ENCODE results near the gene CTSA. TPM values are rescaled to one million over a fixed set of nuclear protein-coding genes. Genes with fewer than 3 reads are reported as not detected.
"Not testable (repeated sequence)": the region's sequence is repeated elsewhere in the genome, so short reads cannot be mapped to it uniquely, and the experiment has no call there.

Gene CTSA
- polyA plus RNA-seq, 6 donors from 2014 or later: 28.6 to 46.5 (median 42.3) TPM

- peaks cover 0 to 6% (median 4%) of the 10 kb centered on the region in 3 donors for H3K4me1 Mint-ChIP-seq
- H3K27me3 Mint-ChIP-seq: peaks cover 4 to 54% (median 39%) of the 10 kb centered on the region in 3 donors
- H3K36me3 Mint-ChIP-seq: no peaks in the 10 kb centered on the region
- ATAC-seq (ENCODE audit: low read depth in 2 of 2) (no peak), DNase-seq (no peak)
- H3K9me3 Mint-ChIP-seq: peaks cover 0 to 2% (median 0%) of the 10 kb centered on the region in 7 donors
- no peak overlapping the region for H3K4me3 Mint-ChIP-seq
- H3K27ac Mint-ChIP-seq: no peak overlapping the region
Measured at GRCh38 chr20:45919542-45920399, 28.6 kb downstream of the CTSA start.

GRCh38 chr20:45920462-45921336 is 29.6 kb downstream of the CTSA start:
- Mint-ChIP-seq H3K4me1 (peaks cover 0 to 6% (median 4%) of the 10 kb centered on the region in 3 donors), H3K9me3 (peaks cover 0 to 2% (median 0%) of the 10 kb centered on the region in 7 donors), H3K4me3 (peak overlapping the region in 1 of 8 donors; percentile 29), H3K27ac (peak overlapping the region in 1 of 6 donors; percentile 38), H3K27me3 (peaks cover 4 to 54% (median 39%) of the 10 kb centered on the region in 3 donors), H3K36me3 (no peaks in the 10 kb centered on the region)
- ATAC-seq (ENCODE audit: low read depth in 2 of 2) (no peak), DNase-seq (no peak)

- Mint-ChIP-seq H3K36me3 (no peaks in the 10 kb centered on the region), H3K27me3 (peaks cover 4 to 45% (median 32%) of the 10 kb centered on the region in 3 donors), H3K27ac (peak overlapping the region in 1 of 6 donors; percentile 38), H3K4me1 (peaks cover 0 to 6% (median 4%) of the 10 kb centered on the region in 3 donors), H3K9me3 (no peaks in the 10 kb centered on the region), H3K4me3 (no peak overlapping the region)
- DNase-seq: no peak
- ATAC-seq (ENCODE audit: low read depth in 2 of 2): no peak
Measured at GRCh38 chr20:45921337-45922189, 30.4 kb downstream of the CTSA start.

- Mint-ChIP-seq H3K4me3 (no peak overlapping the region), H3K36me3 (no peaks in the 10 kb centered on the region), H3K27me3 (peaks cover 4 to 29% (median 25%) of the 10 kb centered on the region in 3 donors), H3K27ac (peak overlapping the region in 1 of 6 donors; percentile 47), H3K9me3 (no peaks in the 10 kb centered on the region), H3K4me1 (peaks cover 0 to 18% (median 7%) of the 10 kb centered on the region in 3 donors)
- ATAC-seq (ENCODE audit: low read depth in 2 of 2) (no peak), DNase-seq (no peak)
Measured at GRCh38 chr20:45924391-45925261, 33.5 kb downstream of the CTSA start.

GRCh38 chr20:45925821-45926506 is 34.8 kb downstream of the CTSA start:
- DNase-seq (no peak), ATAC-seq (ENCODE audit: low read depth in 2 of 2) (no peak)
- no peak overlapping the region for H3K4me3 Mint-ChIP-seq
- H3K27ac Mint-ChIP-seq: no peak overlapping the region
- no peaks in the 10 kb centered on the region for H3K9me3 Mint-ChIP-seq
- peaks cover 0 to 17% (median 11%) of the 10 kb centered on the region in 3 donors for H3K27me3 Mint-ChIP-seq
- peaks cover 0 to 18% (median 7%) of the 10 kb centered on the region in 3 donors for H3K4me1 Mint-ChIP-seq
- no peaks in the 10 kb centered on the region for H3K36me3 Mint-ChIP-seq

GRCh38 chr20:45926731-45927070 is 35.6 kb downstream of the CTSA start:
- no peaks in the 10 kb centered on the region for H3K9me3 Mint-ChIP-seq

GRCh38 chr20:45927071-45927878 is 36.1 kb downstream of the CTSA start:
- Mint-ChIP-seq H3K27ac (peak overlapping the region in 1 of 6 donors; percentile 47), H3K36me3 (no peaks in the 10 kb centered on the region), H3K4me3 (no peak overlapping the region), H3K9me3 (no peaks in the 10 kb centered on the region), H3K4me1 (peaks cover 0 to 12% (median 4%) of the 10 kb centered on the region in 3 donors), H3K27me3 (peaks cover 0 to 4% (median 0%) of the 10 kb centered on the region in 3 donors)
- no peak for ATAC-seq (ENCODE audit: low read depth in 2 of 2)
- no peak for DNase-seq

More at GRCh38 chr20:45926731-45927070, 35.6 kb downstream of the CTSA start:
- no peak for DNase-seq
- H3K36me3 Mint-ChIP-seq: no peaks in the 10 kb centered on the region
- peaks cover 0 to 10% (median 4%) of the 10 kb centered on the region in 3 donors for H3K27me3 Mint-ChIP-seq
- no peak overlapping the region for H3K4me3 Mint-ChIP-seq
- peaks cover 0 to 15% (median 5%) of the 10 kb centered on the region in 3 donors for H3K4me1 Mint-ChIP-seq
- no peak overlapping the region for H3K27ac Mint-ChIP-seq
- ATAC-seq (ENCODE audit: low read depth in 2 of 2): no peak

GRCh38 chr20:45931680-45932079 is 40.5 kb downstream of the CTSA start:
- peak overlapping the region in 5 of 8 donors; percentile 15 to 95 (median 41) for H3K4me3 Mint-ChIP-seq
- H3K27ac Mint-ChIP-seq: peak overlapping the region in 1 of 6 donors; percentile 16
- DNase-seq; H3K36me3 Mint-ChIP-seq; ATAC-seq (ENCODE audit: low read depth in 2 of 2); H3K9me3 Mint-ChIP-seq; H3K27me3 Mint-ChIP-seq: not testable (repeated sequence)
- H3K4me1 Mint-ChIP-seq: peaks cover 4 to 25% (median 17%) of the 10 kb centered on the region in 3 donors

GRCh38 chr20:45933266-45934045 is 42.3 kb downstream of the CTSA start:
- ATAC-seq (ENCODE audit: low read depth in 2 of 2): no peak
- Mint-ChIP-seq H3K36me3 (peaks cover 11 to 12% of the 10 kb centered on the region in 2 donors), H3K27ac (peak overlapping the region; percentile 94 to 98 (median 96)), H3K4me1 (peaks cover 8 to 26% (median 25%) of the 10 kb centered on the region in 3 donors), H3K27me3 (no peaks in the 10 kb centered on the region), H3K4me3 (peak overlapping the region; percentile 95 to 99 (median 98)), H3K9me3 (no peaks in the 10 kb centered on the region)
- DNase-seq: peak; percentile 32

- peak overlapping the region; percentile 94 to 98 (median 96) for H3K27ac Mint-ChIP-seq
- peak in 1 of 2 donors; percentile 3 for ATAC-seq (ENCODE audit: low read depth in 2 of 2)
Measured at GRCh38 chr20:45934046-45934585, 43.0 kb downstream of the CTSA start.

More at GRCh38 chr20:45934046-45934585, 43.0 kb downstream of the CTSA start:
- peak overlapping the region; percentile 95 to 99 (median 98) for H3K4me3 Mint-ChIP-seq
- H3K27me3 Mint-ChIP-seq: no peaks in the 10 kb centered on the region
- H3K36me3 Mint-ChIP-seq: peaks cover 13 to 16% of the 10 kb centered on the region in 2 donors
- no peaks in the 10 kb centered on the region for H3K9me3 Mint-ChIP-seq
- no peak for DNase-seq
- H3K4me1 Mint-ChIP-seq: peaks cover 10 to 30% (median 28%) of the 10 kb centered on the region in 3 donors
